ENCODE measurements around the gene SUSD1.

- TF ChIP-seq CTCF (IDR thresholded peaks at IDR 0.05) (no peak), POLR2A (IDR thresholded peaks at IDR 0.05) (no peak)
Measured at GRCh38 chr9:112063586-112063985, 111.5 kb downstream of the SUSD1 start.

Measured in stomach (tissue), 4 donors.